ENCODE measurements around the gene RFX1.

Gene RFX1

DNA sequence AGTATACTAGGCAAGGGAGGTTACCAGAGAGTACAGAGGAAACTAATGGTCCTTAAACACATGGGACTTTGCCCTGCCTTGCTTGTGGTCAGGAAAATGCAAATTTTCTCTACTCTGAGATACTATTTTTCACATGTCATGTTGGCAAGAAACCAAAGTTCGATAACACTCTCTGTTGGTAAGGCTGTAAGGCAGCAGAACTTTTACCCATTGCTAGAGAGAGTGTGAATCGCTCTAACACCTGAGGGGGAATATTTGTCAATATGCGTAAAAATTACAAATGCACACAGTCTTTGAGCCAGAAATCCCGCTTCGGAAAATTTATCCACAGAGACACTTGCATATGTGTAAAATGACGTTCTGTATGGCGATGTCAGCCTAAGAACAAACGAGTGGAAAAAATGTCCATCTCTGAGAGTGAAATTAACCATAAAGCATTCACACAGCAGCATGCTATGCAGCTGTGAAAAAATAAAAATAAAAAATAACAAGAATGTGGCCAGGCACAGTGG lies 9.5 kb upstream of the RFX1 start:
- Mint-ChIP-seq H3K4me3 (no peak overlapping the region), H3K27ac (no peak overlapping the region), H3K36me3 (ENCODE audit: low read depth) (no peaks in the 10 kb centered on the region), H3K9me3 (no peaks in the 10 kb centered on the region), H3K4me1 (ENCODE audit: low read depth) (peaks cover 7% of the 10 kb centered on the region), H3K27me3 (ENCODE audit: low read depth) (no peaks in the 10 kb centered on the region)
- DNase-seq (ENCODE audit: low spot score) = no peak

GRCh38 chr19:14012378-14012915 lies 6.3 kb upstream of the RFX1 start:
- DNase-seq (ENCODE audit: low spot score) = no peak
- H3K27ac Mint-ChIP-seq = no peak overlapping the region
- H3K27me3 Mint-ChIP-seq (ENCODE audit: low read depth) = no peaks in the 10 kb centered on the region
- peaks cover 4% of the 10 kb centered on the region for H3K4me1 Mint-ChIP-seq (ENCODE audit: low read depth)
- no peaks in the 10 kb centered on the region for H3K9me3 Mint-ChIP-seq
- H3K4me3 Mint-ChIP-seq = no peak overlapping the region
- H3K36me3 Mint-ChIP-seq (ENCODE audit: low read depth) = no peaks in the 10 kb centered on the region

DNA sequence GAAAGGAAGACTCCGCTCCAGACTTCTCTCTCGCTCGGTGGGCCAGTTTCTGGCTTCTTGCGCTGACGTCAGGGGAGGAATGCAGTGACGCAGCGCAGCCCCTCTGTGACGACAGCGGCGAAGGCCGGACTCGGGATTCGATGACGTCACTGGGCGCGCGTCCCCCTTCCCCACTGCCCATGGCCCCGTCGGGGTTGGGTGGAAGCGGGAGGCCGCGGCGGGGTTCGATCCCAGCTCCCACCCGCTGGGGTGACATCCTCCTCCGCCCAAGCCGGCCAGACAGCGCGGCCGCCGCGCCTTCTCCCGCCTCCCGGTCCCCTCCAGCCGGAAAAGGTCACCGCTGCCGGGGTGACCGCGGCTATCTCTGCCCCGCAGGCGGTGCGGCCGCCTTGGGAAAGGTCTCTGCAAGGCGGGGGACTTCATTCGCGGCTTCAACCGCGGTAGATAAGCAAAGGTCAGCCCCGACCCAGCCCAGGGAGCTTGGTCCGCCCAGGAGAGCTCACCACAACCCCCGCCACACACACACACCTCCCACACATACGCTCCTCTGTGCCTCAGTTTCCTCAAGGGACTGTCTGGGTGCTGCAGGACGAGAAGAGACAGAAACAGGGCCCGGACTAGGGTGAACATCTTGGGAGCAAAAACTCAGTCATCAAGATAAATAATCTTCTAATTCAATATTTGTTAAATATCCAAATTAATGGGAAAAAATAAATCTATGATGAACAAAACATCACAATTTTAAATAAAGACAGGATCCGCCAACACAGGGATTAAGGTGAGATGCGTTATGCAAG lies 844 bp upstream of the RFX1 start:
- no peak for DNase-seq (ENCODE audit: low spot score)
- Mint-ChIP-seq H3K36me3 (ENCODE audit: low read depth) (no peaks in the 10 kb centered on the region), H3K27me3 (ENCODE audit: low read depth) (no peaks in the 10 kb centered on the region), H3K4me1 (ENCODE audit: low read depth) (peaks cover 28% of the 10 kb centered on the region), H3K9me3 (no peaks in the 10 kb centered on the region), H3K27ac (peak overlapping the region; percentile 99), H3K4me3 (peak overlapping the region; percentile 89)

- no peaks in the 10 kb centered on the region for H3K27me3 Mint-ChIP-seq (ENCODE audit: low read depth)
- H3K36me3 Mint-ChIP-seq (ENCODE audit: low read depth) = peaks cover 4% of the 10 kb centered on the region
- H3K27ac Mint-ChIP-seq = peak overlapping the region; percentile 99
- H3K4me3 Mint-ChIP-seq = peak overlapping the region; percentile 77
- DNase-seq (ENCODE audit: low spot score) = peak; percentile 83
- peaks cover 35% of the 10 kb centered on the region for H3K4me1 Mint-ChIP-seq (ENCODE audit: low read depth)
- H3K9me3 Mint-ChIP-seq = no peaks in the 10 kb centered on the region
These were observed 603 bp downstream of the RFX1 start for GRCh38 chr19:14005349-14006084.

- H3K27ac Mint-ChIP-seq = peak overlapping the region; percentile 92
- no peaks in the 10 kb centered on the region for H3K9me3 Mint-ChIP-seq
- peaks cover 7% of the 10 kb centered on the region for H3K36me3 Mint-ChIP-seq (ENCODE audit: low read depth)
- peak overlapping the region; percentile 77 for H3K4me3 Mint-ChIP-seq
- no peak for DNase-seq (ENCODE audit: low spot score)
- H3K27me3 Mint-ChIP-seq (ENCODE audit: low read depth) = no peaks in the 10 kb centered on the region
- peaks cover 35% of the 10 kb centered on the region for H3K4me1 Mint-ChIP-seq (ENCODE audit: low read depth)
These were observed 1.3 kb downstream of the RFX1 start for GRCh38 chr19:14004619-14005348.

DNA sequence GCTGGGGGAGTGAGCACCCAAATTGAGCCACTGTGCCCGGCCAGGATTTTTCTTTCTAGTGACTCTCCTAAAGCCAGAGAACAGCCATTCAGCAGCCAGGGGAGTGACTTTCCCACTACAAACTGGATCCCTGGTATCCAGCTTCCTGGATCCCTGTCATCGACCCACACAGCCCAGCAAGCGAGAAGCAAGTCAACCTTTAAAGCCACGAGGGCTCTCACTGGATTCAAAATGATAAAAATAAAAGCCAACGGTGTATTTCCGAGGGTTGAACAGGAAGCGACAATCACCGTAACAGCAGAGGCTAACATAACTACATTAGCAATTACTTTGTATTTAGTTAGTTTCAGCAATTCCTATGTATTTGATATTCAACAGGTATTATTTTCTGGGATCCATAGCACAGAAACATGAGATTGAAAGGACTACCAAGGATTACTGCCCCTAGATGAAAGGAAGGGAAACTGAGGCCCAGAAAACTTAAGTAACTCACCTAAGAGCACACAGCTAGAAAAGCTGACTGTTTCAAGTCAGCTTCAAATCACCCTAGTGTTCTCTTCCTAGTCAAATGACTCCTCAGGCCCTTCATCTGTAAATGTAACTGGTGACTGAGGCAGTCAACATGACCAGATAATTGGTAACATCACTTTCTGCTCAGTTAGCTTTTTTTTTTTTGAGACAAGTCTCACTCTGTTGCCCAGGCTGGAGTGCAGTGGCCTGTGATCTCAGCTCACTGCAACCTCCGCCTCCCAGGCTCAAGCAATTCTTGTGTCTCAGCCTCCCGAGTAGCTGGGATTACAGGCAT lies 2.7 kb downstream of the RFX1 start:
- Mint-ChIP-seq H3K27ac (peak overlapping the region; percentile 96), H3K4me1 (ENCODE audit: low read depth) (peaks cover 35% of the 10 kb centered on the region), H3K36me3 (ENCODE audit: low read depth) (peaks cover 18% of the 10 kb centered on the region), H3K4me3 (peak overlapping the region; percentile 78), H3K9me3 (peaks cover 8% of the 10 kb centered on the region), H3K27me3 (ENCODE audit: low read depth) (no peaks in the 10 kb centered on the region)
- DNase-seq (ENCODE audit: low spot score) = no peak

DNA sequence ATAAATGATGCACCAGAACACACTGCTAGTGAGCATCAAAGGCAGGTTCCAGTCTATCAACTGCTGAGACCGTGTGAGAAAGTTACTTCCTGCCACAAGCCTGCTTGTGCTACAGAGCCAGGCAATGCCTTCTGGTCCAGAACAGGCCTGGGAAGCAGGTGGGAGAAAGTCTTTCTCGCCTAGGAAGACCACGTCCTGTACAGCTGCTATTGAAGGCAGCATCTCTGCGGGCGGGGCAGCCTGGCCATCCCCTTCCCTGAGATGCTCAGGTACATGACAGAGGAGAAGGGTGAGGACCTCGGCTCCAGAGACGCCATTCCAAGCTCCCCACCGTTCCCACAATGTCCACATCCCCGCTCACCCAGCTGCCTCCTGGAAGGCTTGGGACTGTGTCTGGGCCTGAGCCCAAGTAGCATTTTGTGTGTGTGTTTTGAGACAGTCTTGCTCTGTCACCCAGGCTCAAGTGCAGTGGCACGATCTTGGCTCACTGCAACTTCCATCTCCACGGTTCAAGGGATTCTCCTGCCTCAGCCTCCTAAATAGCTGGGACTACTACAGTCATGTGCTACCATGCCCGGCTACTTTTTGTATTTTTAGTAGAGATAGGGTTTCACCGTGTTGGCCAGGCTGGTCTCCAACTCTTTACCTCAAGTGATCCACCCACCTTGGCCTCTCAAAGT lies 3.4 kb downstream of the RFX1 start:
- peaks cover 35% of the 10 kb centered on the region for H3K4me1 Mint-ChIP-seq (ENCODE audit: low read depth)
- no peak for DNase-seq (ENCODE audit: low spot score)
- H3K4me3 Mint-ChIP-seq = peak overlapping the region; percentile 78
- peaks cover 25% of the 10 kb centered on the region for H3K36me3 Mint-ChIP-seq (ENCODE audit: low read depth)
- peaks cover 8% of the 10 kb centered on the region for H3K9me3 Mint-ChIP-seq
- peak overlapping the region; percentile 96 for H3K27ac Mint-ChIP-seq
- no peaks in the 10 kb centered on the region for H3K27me3 Mint-ChIP-seq (ENCODE audit: low read depth)

DNA sequence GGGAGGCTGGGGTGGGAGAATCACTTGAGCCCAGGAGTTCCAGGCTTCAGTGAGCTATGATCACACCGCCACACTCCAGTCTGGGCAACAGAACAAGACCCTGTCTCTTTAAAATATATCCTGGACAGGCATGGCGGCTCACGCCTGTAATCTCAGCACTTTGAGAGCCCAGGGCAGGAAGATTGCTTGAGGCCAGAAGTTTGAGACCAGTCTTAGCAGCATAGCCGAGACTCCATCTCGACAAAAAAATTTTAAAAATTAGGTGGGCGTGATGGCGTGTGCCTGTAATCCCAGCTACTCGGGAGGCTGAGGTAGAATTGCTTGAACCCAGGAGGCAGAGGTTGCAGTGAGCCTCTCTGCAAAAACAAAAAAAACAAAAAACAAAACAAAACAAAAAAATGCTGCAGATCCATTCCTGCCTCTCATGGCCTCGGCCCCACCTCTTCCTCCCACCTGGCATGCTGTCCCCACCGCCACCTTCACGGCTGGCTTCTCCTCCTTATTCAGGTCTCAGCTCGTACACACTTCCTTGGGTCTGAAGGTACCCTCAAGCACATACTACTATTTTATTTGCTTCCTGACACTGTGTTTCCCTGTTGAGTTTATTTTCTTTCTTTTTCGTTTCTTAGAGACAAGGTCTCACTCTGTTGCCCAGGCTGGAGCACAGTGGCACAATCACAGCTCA lies 5.3 kb downstream of the RFX1 start:
- peaks cover 8% of the 10 kb centered on the region for H3K9me3 Mint-ChIP-seq
- no peak overlapping the region for H3K4me3 Mint-ChIP-seq
- no peak for DNase-seq (ENCODE audit: low spot score)
- H3K27ac Mint-ChIP-seq = peak overlapping the region; percentile 84
- peaks cover 26% of the 10 kb centered on the region for H3K36me3 Mint-ChIP-seq (ENCODE audit: low read depth)
- H3K4me1 Mint-ChIP-seq (ENCODE audit: low read depth) = peaks cover 31% of the 10 kb centered on the region
- H3K27me3 Mint-ChIP-seq (ENCODE audit: low read depth) = no peaks in the 10 kb centered on the region

GRCh38 chr19:13999085-13999484 lies 7.0 kb downstream of the RFX1 start:
- Mint-ChIP-seq H3K4me3 (no peak overlapping the region), H3K4me1 (ENCODE audit: low read depth) (peaks cover 20% of the 10 kb centered on the region), H3K27ac (no peak overlapping the region), H3K36me3 (ENCODE audit: low read depth) (peaks cover 28% of the 10 kb centered on the region), H3K27me3 (ENCODE audit: low read depth) (no peaks in the 10 kb centered on the region), H3K9me3 (peaks cover 8% of the 10 kb centered on the region)
- DNase-seq (ENCODE audit: low spot score) = no peak

DNA sequence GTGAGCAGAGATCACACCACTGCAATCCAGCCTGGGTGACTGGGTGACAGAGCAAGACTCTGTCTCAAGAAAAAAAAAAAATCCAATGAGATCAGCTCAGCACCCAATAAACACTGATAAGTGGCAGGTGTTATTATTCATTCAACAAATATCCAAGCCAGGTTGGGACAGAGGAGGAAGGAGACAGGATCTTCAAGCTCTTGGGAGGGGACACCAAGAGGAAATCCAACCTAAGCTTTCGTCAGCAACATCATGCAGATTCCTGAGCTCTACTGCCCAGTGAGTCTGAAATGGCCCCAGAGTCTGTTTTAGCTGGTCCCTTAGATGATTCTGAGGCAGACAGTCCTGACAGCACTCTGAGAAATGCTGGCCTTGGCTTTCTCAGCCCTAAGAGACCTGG lies 7.7 kb downstream of the RFX1 start:
- H3K4me3 Mint-ChIP-seq = no peak overlapping the region
- peaks cover 28% of the 10 kb centered on the region for H3K36me3 Mint-ChIP-seq (ENCODE audit: low read depth)
- no peak overlapping the region for H3K27ac Mint-ChIP-seq
- peaks cover 19% of the 10 kb centered on the region for H3K4me1 Mint-ChIP-seq (ENCODE audit: low read depth)
- peaks cover 8% of the 10 kb centered on the region for H3K9me3 Mint-ChIP-seq
- H3K27me3 Mint-ChIP-seq (ENCODE audit: low read depth) = no peaks in the 10 kb centered on the region
- no peak for DNase-seq (ENCODE audit: low spot score)

DNA sequence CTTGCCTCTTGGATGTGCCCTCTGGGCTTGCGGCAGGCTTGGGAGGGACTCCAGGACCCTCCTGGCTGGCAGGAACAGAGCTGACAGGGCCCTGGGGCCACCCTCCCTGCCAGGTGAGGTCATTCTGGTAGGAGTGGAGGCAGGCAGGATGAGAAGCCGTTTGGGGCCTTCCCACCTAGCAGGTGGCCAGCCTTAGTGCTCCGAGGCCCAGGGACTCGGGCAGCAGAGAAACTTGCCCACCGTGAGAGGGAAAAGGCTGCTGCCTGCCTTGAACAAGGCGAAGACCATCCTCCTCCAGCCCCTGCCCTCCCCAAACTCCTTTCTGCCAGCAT lies 8.5 kb downstream of the RFX1 start:
- DNase-seq (ENCODE audit: low spot score) = no peak
- H3K9me3 Mint-ChIP-seq = peaks cover 8% of the 10 kb centered on the region
- H3K4me3 Mint-ChIP-seq = no peak overlapping the region
- no peaks in the 10 kb centered on the region for H3K27me3 Mint-ChIP-seq (ENCODE audit: low read depth)
- H3K27ac Mint-ChIP-seq = no peak overlapping the region
- H3K4me1 Mint-ChIP-seq (ENCODE audit: low read depth) = peaks cover 11% of the 10 kb centered on the region
- peaks cover 28% of the 10 kb centered on the region for H3K36me3 Mint-ChIP-seq (ENCODE audit: low read depth)

DNA sequence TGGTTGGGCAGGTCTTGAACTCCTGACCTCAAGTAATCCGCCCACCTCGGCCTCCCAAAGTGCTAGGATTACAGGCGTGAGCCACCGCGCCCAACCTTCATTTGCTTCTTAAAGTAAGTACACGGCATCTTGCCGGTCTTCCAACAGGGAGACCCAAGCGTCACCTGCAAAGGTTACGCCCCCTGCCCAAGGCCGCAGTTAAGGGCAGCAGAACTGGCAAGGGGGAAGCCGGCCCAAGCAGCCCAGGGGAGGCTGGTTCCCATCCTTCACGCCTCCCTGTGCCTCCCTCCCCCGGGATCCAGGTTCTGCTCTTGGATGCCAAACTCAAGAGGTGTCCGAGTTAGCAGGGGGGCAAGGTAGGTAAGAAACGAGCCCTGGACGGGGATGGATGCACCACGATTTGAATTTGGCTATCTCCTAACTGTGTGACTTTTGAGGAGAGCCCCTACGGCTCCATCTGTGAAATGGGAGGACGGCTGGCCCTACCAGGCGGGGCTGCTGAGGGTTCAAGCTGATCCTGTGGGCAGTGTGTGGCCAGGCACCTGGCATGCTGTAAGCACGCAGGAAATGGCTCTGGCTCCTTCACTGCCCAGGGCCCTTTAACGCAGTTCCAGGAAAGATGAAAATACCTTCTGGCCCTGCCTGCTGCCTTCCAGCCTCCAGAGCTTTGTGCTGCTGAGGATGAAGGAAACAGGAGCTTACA lies 9.0 kb downstream of the RFX1 start:
- peaks cover 8% of the 10 kb centered on the region for H3K9me3 Mint-ChIP-seq
- no peak overlapping the region for H3K27ac Mint-ChIP-seq
- no peak overlapping the region for H3K4me3 Mint-ChIP-seq
- DNase-seq (ENCODE audit: low spot score) = no peak
- peaks cover 7% of the 10 kb centered on the region for H3K4me1 Mint-ChIP-seq (ENCODE audit: low read depth)
- no peaks in the 10 kb centered on the region for H3K27me3 Mint-ChIP-seq (ENCODE audit: low read depth)
- peaks cover 30% of the 10 kb centered on the region for H3K36me3 Mint-ChIP-seq (ENCODE audit: low read depth)
